Stomach (tissue), 4 donors: ENCODE results near the gene LONP2.
A peak's percentile ranks its signal among the peaks of the same experiment; 100 is the strongest.

ENCODE experiments used
- CTCF ChIP-seq, 7 experiments: fragments of 450-650 bp in 4 of 7; fragments of 200-600 bp in 3 of 7; sonication (generic) in 3 of 7; IDR thresholded peaks; one replicate each; pipeline ENCODE4 v1.5.1; 2016 to 2019; ENCODE audit warnings: antibody characterized with exemption in 7 of 7, control low read depth in 2 of 7, mild to moderate bottlenecking in 1 of 7
- POLR2A ChIP-seq, 4 donors: fragments of 450-650 bp; IDR thresholded peaks; one replicate each; pipeline ENCODE4 v1.6.1; 2016; ENCODE audit warnings: antibody characterized with exemption in 4 of 4, control low read depth in 2 of 4, mild to moderate bottlenecking in 1 of 4, moderate library complexity in 1 of 4

- TF ChIP-seq CTCF (IDR thresholded peaks at IDR 0.05): no peak
- peak in 1 of 4 donors; percentile 13 for TF ChIP-seq POLR2A (IDR thresholded peaks at IDR 0.05)
Observed at GRCh38 chr16:48385253-48386150, 141.4 kb downstream of the LONP2 start, which contains the start of gene SIAH1.
